Ovary (tissue), 9 donors: ENCODE results near the gene NSMF. TPM values are rescaled to one million over a fixed set of nuclear protein-coding genes. Genes with fewer than 3 reads are reported as not detected.

Experiments used
- DNase-seq, 5 donors: peaks; one replicate each; pipeline ENCODE4 v3.0.0-alpha.2; 2019 to 2020
- H3K27ac ChIP-seq, 2 donors: fragments of 200-600 bp; one replicate each; pipeline versions ENCODE4 v1.5.1 to v1.8.0; 2019 to 2022
- H3K27me3 ChIP-seq: fragments of 200-600 bp; one replicate; pipeline ENCODE4 v1.8.0; 2022
- H3K36me3 ChIP-seq: fragments of 200-600 bp; sonication (generic); one replicate; pipeline ENCODE4 v1.5.1; 2019
- H3K4me1 ChIP-seq: one replicate; pipeline ENCODE4 v1.8.1; 2013; ENCODE audit warnings: mild to moderate bottlenecking, moderate library complexity; ENCODE audit not compliant: insufficient read depth
- H3K4me3 ChIP-seq: fragments of 200-600 bp; sonication (generic); one replicate; pipeline ENCODE4 v1.5.1; 2017
- H3K9me3 ChIP-seq, 2 donors: fragments of 200-600 bp in 1 of 2; sonication (generic) in 1 of 2; one replicate each; pipeline versions ENCODE4 v1.5.1 to v1.8.1; 2013 to 2019; ENCODE audit warnings: mild to moderate bottlenecking in 1 of 2, moderate library complexity in 1 of 2
- EP300 ChIP-seq: sonication (generic); formaldehyde crosslinking; IDR thresholded peaks from one replicate; pipeline ENCODE4 v1.6.1; 2017; ENCODE audit warnings: antibody characterized with exemption
- POLR2A ChIP-seq: fragments of 450-650 bp; IDR thresholded peaks from one replicate; pipeline ENCODE4 v1.6.1; 2017; ENCODE audit warnings: antibody characterized with exemption, mild to moderate bottlenecking, moderate library complexity
- WGBS, 3 donors: extraction: QIAGEN DNeasy Blood & Tissue Kit in 1 of 3; methylation state at CpG; one replicate each; pipeline versions ENCODE4 v1.1.5 to v1.1.7; 2013 to 2017; 5-methylcytosine and 5-hydroxymethylcytosine counted together
- intact Hi-C, 4 donors: fragments of 100-400 bp; cut with DNase I; formaldehyde crosslinking; loops; one replicate each; pipeline versions ENCODE4 v1.11.0 to v1.15.1; 2022 to 2023
- polyA plus RNA-seq, 2 donors: library from polyadenylated mRNA; stranded (reverse); fragments of 200-250 nt in 1 of 2; fragments of 350-450 nt in 1 of 2; fragmentation: Illumina TruSeq in 1 of 2; extraction: RNeasy Lipid Tissue Mini Kit (QIAGEN cat#74804) in 1 of 2; gene quantifications; one replicate each; pipeline ENCODE4 v1.2.3, GENCODE V29; 2013 to 2014
- total RNA-seq, 7 donors: library from RNA; depleted of rRNA in 2 of 7; stranded (reverse); fragments of >200 nt in 2 of 7; fragmentation: NEBNext Ultra II Directional in 3 of 7; extraction: Animal tissue kit (Norgen Biotek cat#: 25700) in 3 of 7; gene quantifications; one replicate each; pipeline versions ENCODE4 v1.1.0 to v1.2.4, GENCODE V29; 2016 to 2023
- TF ChIP-seq, protein P1 (sequence below), 3 donors: fragments of 450-650 bp in 2 of 3; fragments of 200-600 bp in 1 of 3; IDR thresholded peaks; one replicate each; pipeline versions ENCODE4 v1.5.1 to v1.8.0; 2016 to 2022; ENCODE audit warnings: antibody characterized with exemption in 3 of 3, mild to moderate bottlenecking in 1 of 3
- donor health status: DM: no; HTN: no; CAD: no; lungs with moderate emphysema.
- donor health status: DM: no; HTN: no; CAD: no.
- donor health status: Bipolar disorder and iron deficiency.
- donor health status: DM: yes; HTN: yes; CAD: no.
- donor health status: DM: no; HTN: no; CAD: no.
- donor health status: DM: yes; HTN: yes; CAD: no.

NSMF gene
- total and polyA plus RNA-seq, 9 donors, result 22.9 to 50.3 (median 29.5) TPM

DNA sequence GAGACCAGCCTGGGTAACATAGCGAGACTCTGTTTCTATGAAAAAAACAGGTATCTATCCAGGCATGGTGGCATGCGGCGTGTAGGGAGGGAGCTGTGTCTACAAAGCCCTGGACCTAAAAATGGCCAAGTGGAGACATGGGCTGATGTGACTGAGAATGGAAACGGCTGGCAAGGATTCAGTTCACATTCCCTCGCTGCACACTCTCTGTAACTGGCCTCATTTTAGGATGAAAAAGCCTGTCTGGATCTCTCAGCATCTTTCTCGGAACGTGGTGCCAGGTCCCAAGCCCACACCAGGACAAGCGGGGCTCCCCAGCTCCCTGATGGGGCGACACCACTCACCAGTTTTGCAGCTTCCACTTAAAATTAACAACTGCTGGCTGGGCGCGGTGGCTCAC lies 49.6 kb downstream of the NSMF start:
- H3K4me1 ChIP-seq, result peaks cover 20% of the 10 kb centered on the region
- intact Hi-C loops, result loop anchor here in 3 of 4 donors (5.0 kb wide), 2 partner anchors 107 to 112 kb away; partner anchors contain the start of gene NRARP (in 1 of the 3)
- no peaks in the 10 kb centered on the region for H3K36me3 ChIP-seq
- no peak overlapping the region for H3K27ac ChIP-seq
- TF ChIP-seq EP300 (no peak), POLR2A (no peak)
- TF ChIP-seq, protein P1, sequence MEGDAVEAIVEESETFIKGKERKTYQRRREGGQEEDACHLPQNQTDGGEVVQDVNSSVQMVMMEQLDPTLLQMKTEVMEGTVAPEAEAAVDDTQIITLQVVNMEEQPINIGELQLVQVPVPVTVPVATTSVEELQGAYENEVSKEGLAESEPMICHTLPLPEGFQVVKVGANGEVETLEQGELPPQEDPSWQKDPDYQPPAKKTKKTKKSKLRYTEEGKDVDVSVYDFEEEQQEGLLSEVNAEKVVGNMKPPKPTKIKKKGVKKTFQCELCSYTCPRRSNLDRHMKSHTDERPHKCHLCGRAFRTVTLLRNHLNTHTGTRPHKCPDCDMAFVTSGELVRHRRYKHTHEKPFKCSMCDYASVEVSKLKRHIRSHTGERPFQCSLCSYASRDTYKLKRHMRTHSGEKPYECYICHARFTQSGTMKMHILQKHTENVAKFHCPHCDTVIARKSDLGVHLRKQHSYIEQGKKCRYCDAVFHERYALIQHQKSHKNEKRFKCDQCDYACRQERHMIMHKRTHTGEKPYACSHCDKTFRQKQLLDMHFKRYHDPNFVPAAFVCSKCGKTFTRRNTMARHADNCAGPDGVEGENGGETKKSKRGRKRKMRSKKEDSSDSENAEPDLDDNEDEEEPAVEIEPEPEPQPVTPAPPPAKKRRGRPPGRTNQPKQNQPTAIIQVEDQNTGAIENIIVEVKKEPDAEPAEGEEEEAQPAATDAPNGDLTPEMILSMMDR (IDR thresholded peaks at IDR 0.05), result no peak
- no peaks in the 10 kb centered on the region for H3K27me3 ChIP-seq
- WGBS, 3 donors, result 91 to 94% (median 94%) methylated on average over 11 of the region's 11 CpGs
- no peaks in the 10 kb centered on the region for H3K9me3 ChIP-seq
- H3K4me3 ChIP-seq, result no peak overlapping the region
- no peak for DNase-seq

DNA sequence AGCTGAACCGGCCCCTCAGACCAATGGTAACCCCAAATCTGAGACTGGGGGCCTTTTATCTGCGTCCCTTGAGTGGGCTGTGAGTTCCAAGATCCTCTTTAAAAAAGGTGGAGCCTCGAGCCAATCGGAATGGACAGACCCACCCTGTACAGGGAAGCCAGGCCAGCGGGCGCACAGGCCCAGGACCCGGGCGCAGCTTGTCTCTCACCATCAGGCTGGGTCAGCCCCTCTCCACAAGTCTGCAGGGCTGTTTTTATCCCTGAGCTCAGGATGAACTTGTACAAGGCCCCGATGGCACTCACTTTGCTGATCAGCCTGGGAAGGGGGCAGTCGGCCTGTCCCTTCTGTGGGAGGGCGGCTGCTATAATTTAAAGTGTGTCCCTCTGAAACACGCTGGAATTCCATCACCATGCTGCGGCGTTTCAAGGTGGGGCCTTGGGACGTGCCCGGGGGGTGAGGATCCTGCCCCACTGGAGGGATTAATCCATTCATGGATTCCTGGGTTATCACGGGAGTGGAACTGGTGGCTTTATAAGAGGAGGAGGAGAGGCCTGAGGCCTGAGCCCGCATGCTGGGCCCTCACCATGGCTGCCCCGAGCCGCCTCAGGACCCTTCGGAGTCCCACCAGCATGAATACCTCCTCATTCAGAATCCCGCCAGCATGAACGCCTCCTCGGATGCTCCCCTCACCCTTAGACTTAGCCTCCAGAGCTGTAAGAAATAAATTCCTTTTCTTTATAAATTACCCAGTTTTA lies 50.3 kb downstream of the NSMF start:
- peaks cover 16% of the 10 kb centered on the region for H3K4me1 ChIP-seq

DNA sequence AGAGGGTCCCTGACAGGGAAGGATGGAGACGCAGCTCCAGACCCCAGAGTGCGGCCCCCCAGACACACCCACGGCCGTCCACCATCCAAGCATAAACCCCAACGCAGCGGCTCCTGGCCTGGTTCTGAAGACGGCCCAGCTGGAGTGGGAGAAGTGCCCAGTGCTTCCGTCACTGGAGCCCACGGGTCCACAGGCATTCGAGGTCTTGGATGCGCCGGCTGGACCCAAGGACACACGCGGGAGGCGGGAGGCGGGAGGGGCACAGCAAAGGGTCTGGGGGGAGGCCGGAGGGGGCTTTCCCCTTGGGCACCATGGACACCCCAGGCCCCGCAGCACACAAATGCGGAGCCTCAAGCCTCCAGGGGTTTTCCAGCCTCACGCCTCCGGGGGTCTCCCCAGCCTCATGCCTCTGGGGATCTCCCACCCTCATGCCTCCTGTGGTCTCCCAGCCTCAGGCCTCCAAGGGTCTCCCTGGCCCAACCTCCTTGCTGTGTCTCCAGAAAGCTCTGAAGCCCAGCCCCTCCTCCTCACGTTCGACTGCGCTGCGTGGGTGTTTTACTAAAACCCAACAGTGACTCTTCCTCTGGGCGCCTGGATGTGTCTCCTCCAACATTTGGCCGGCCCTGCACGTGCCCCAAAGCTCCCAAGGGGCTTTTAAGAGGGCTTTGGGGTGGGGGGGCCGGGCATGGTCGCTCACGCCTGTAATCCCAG lies 51.4 kb downstream of the NSMF start:
- WGBS, 3 donors, result 8 to 27% (median 17%) methylated on average over 15 to 31 of the region's 31 CpGs
- peak; percentile 90 to 95 (median 92) for DNase-seq

More for the DNA sequence above, 50.3 kb downstream of the NSMF start:
- Histone ChIP-seq H3K9me3 (no peaks in the 10 kb centered on the region), H3K36me3 (no peaks in the 10 kb centered on the region), H3K27ac (peak overlapping the region in 1 of 2 donors; percentile 56), H3K4me3 (no peak overlapping the region), H3K27me3 (no peaks in the 10 kb centered on the region)
- TF ChIP-seq POLR2A (no peak), EP300 (no peak)
- TF ChIP-seq, protein P1 (IDR thresholded peaks at IDR 0.05), result no peak
- no peak for DNase-seq
- WGBS, 3 donors, result 88 to 92% (median 91%) methylated on average over 24 of the region's 24 CpGs
- intact Hi-C loops, result loop anchor here in 3 of 4 donors (5.0 kb wide), 2 partner anchors 107 to 112 kb away; partner anchors contain the start of gene NRARP (in 1 of the 3)

More for the DNA sequence above, 51.4 kb downstream of the NSMF start:
- Histone ChIP-seq H3K27me3 (no peaks in the 10 kb centered on the region), H3K4me1 (peaks cover 16% of the 10 kb centered on the region), H3K9me3 (no peaks in the 10 kb centered on the region), H3K36me3 (no peaks in the 10 kb centered on the region), H3K27ac (peak overlapping the region; percentile 56 to 66), H3K4me3 (peak overlapping the region; percentile 33)
- intact Hi-C loops, result loop anchor here in 3 of 4 donors (5.0 kb wide), 2 partner anchors 105 to 110 kb away; partner anchors contain the start of gene NRARP (in 1 of the 3)
- no peak for TF ChIP-seq POLR2A
- no peak for TF ChIP-seq EP300
- TF ChIP-seq, protein P1 (IDR thresholded peaks at IDR 0.05), result no peak
